DMS79 treated with DMSO at 0.1 percent for 48 hours (cell line): Measurements from ENCODE around the gene TGFBI.

ENCODE experiments used
- DNase-seq: peaks from one replicate; lab custom pipeline; 2025; lab: John Stamatoyannopoulos, UW

TGFBI gene

DNA sequence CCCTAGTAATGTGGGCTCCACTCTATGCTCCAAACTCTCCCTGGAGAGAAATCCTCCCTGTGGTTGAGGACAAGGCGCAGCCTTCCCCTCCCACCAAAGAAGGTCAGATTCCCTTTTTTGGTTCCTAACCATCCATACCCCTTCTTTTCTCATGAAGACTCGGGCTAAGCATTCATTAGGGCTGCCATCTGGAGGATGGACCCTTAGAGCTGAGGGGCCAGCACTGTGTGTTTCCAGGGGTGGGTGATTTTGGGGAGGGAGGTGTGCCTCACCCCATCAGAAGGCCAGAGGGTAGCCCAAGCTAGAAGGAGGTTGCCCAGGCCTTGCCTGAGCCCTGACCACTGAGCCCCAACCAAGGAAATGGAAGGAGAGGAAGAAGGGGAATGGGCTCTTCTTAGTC is 36.8 kb downstream of the TGFBI start:
- no peak for DNase-seq

DNA sequence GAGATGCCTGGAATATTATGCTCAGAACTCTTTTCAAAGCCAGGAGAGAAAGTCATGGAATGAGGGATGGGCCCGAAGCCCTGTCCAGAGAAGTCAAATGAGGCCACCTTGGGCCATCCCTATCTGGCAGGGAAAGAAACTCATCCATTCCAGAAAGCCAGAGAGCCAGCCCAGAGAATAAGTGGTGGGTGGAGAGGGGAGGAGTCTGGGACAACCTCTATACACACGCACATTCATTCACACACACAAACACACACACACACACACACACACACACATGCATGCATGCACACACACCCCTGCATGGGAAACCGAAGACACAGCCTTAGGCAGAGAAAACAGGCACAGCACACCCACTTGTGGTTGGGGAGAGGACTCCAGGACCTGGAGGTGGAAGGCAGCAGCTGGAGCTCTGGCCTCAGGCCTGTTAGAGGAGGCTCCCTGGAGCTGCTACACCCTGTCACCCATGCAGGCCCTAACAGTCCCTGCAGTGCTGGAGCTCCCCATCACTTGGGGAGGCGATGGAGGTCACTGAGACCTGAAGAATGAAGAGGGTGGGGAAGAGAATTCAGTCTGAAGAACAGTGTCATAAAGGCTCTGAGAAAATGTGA is 38.0 kb downstream of the TGFBI start:
- DNase-seq: no peak

DNA sequence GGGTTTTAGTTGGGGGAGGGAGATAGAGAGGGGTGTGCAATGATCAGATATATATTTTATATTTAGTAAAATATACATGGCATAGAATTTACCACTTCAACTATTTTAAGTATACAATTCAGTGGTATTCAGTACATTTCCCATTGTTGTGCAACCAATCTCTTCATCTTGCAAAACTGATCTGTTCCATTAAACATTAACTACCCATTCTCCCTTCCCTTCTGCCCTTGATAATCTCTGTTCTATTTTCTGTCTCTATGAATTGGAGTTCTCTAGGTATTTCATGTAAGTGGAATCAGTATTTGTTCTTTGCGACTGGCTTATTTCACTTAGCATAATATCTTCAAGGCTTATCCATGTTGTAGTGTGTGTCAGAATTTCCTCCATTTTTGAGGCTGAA is 38.6 kb downstream of the TGFBI start:
- DNase-seq: no peak

DNA sequence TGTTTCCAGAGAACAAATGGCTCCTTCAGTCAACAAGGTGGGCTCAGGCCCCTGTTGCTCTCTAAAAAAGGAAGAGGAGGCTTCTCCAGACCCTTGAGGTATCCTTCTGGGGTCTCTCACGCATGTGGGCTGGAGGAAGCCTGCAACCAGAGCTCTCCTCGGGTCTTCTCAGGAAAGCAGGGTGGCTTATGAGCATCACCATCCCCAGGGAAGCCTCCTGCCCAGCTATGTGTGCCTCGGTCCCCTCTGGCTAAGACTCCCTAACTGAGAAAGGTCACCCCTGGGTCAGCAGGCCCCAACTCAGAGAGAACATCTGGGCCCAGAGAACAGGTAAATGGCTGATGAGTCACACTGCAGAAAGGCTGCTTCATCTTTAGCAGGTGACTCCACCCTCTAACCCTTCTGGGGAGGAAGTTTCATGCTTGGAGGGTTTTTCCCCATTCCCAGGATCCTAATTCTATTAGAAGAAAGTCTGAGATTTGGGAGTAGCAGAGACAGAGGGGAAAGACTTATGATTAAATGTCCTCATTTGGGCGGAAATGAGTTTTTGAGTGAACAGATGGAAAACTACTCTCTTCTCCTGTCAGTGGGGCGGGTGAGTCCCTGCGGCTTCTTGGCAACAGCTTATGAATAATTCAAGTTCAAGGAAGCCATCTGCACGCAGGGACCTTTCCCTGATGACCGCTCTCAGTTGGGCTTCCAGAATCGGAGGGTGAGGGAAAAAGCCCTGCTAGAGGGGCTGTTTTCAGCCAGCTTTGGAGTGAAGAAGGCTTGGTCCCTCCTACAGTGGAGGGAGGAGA is 41.9 kb downstream of the TGFBI start:
- no peak for DNase-seq

DNA sequence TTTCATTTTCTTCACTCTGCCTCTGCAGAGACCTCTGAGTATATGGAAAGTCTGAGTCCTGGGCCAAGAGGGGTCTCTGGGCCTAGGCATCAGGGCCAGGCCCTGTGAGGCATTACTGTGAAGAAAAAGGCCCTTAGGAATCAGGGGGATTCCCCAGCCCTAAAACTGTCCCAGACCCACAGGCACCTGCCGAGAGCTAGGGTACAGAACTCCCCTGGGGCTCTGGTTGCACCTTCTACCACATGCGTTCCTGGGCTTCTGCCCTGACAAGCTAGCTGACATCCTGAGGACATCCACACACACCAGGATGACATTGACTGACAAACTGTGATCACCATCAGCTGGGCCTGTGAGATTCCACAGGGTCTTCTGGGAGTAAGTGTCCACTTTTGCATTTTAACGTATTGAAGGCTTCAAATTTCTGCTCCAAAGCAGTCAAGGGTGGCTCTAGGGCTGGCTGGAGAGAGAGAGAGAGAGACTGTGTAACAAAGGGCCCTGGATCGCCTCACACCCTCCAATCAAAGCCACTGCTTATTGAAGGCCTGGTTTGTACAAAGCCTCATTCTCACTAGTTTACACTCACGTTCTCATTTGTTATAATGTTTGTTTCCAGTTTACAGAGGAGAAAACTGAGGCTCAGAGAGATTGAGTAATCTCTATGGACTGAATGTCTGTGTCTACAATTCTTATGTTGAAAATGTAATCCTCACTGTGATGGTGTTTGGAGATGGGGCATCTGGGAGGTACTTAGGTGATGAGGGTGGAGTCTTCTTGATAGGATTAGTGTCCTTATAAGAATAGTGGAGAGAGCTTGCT is 45.1 kb downstream of the TGFBI start:
- DNase-seq: no peak

DNA sequence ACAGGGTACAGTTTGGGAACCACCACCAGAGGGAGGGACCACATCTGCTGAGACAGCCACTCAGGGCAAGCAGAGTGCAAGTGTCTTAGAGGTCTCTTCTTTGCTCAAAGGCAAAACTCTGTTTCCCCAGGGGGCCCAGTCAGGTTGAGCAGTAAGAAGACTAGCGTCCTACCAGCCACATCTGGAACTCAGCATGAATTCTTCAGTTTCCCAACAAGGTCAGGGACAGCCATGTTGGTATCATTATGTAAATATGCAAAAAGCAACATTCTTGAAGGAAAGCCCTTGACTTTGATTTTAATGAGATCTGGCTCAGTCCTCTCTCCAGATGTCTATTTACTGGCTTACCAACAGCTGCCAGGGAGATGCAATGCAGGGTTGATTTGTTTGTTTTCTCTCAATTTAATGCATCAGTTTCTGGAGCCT is 46.7 kb downstream of the TGFBI start:
- DNase-seq: no peak

DNA sequence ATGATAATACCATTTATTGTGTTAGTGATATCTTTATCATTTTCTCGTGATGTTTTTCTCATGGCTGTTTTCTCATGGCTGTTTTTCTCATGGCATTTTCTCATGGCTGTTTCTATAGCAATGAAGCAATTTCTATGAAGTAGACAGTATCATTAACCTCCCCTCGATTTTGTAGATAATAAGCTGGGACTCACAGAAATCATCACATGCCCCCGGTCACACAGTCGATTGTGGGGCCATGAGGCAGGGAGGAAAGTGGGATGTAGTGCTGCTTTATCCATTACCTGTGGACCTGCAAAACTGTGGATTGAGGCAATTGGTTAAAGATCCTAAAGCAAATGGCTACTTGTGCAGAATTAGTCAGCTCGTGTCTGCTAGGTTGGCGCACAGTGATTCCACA is 47.3 kb downstream of the TGFBI start:
- no peak for DNase-seq

DNA sequence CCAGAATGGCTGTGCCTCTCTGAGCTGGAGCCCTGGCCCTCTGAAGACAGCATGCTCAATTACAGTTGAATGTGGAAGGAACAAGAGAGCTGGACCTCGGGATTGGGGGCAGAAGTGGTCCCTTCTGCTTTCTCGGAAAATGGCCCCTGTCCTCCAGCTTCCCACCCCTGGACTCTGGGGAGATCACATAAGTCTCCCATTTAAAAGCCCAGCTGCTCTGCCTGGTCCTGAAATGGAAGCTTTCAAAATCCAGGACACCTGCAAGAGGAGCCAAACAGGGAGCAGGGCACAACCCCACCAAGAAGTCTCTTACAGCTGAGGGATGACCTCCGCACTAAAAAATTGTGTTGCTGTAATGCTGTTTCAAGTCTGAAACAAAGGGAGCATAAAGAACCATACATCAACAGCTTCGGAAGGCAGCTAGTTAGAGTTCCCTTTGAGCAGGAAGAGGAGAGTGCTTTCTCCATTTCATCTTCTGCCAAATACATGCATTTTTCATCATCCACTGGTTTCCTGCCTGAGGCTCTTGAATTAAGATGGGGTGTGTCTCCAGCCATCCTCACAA is 48.2 kb downstream of the TGFBI start:
- no peak for DNase-seq

DNA sequence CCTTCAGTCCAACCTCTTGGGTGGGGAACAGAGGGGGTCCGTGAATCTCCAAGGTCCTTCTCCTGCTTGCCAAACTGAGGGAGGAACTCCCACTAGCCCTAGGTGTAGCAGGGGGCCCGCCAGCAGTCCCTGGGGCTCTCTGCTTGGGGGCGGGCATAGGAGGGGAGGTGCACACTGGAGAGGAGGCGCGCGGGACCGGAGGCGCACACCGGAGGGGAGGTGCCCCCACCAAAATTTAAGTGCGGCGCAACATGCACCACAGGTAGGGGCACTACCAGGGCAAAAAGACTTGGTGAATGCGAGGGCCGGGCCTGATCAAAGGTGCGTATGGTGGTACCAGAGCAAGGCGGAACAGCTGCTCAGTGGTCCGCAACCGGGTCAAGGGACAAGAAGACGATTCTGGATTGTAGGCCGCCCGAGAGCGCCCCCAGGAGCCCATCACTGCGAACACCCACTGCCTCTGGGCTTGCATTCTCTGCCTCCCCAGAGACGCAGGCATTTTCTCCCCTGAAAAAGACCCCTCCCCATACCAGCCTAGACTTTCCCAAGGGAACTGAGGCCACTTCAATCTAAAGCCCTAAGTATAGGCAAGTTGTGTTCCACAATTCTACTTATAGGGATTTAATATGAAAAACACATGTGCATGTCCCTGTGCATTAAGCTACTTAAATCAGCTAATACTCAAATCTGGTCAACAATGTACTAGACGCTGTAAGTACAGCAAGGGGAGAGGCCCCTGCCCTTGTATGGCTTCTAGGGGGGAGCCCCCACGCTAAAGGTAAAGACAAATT is 50.6 kb downstream of the TGFBI start:
- DNase-seq: no peak

DNA sequence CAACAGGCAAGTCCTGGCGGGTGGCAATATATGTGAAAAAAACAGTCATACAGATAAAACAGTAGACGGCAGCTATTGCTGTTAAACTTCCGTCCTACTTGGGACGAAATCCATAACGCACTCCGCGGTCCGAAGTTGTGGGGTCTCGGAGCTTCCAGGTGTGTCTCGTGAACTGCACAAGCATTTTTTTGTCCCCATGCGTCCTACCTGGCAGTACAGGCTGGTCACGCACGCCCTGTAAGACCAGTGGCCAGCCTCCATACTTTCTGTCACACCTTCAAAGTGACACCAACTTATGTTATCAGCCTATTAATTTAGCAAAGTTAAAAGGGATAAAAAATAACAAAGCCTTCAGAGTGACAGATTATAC is 51.3 kb downstream of the TGFBI start:
- DNase-seq: no peak

DNA sequence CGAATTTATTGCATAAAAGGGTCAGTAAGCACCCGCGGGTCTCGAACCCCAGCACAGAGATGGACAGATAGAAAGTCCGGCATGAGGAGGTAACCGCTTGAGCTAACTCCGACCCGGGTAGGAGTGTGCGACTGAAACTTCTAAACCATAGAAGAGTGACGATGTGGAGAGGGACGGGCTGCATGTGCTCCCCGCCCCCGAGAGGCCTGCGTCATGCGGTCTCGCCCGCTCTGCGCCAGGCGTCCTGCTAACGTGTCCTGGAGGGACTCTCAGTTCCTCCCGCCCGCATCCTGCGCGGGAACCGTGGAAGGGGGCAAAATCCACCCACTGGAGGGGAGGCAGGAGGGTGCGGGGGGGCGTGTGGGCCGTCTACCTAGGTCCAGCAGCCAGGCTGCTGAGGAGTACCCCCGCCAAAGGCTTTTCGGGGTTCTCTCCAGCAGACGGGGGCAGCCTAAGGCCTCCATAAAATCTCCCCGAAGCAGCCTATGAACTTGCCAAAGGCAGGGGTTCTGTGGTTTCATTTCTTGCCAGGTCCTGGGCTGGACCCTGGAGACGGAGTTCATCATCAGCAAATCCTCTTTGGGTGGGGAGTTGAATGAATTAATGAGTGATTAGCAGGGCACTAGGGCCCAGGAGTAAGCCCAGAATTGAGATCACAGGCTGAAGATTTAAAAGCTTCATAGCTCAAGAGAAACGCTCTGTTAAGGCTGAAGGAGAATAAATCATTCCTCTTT is 51.9 kb downstream of the TGFBI start:
- no peak for DNase-seq

DNA sequence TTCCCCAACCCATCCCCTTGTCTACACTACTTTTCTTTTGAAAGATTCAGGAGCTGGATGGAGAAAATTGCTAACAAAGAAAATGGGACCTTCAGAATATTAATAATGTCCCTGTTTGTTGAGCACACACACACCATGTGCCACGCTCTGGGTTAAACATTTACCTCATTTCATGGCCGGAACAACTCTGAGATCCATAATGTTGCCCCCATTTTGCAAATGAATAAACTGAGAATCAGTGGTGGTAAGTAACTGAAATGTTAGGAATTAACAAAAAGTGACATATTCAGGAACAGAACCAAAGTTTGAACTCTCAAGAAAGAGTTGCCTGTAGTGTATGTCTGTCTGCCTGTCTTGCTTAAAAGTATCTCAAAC is 52.4 kb downstream of the TGFBI start:
- no peak for DNase-seq

DNA sequence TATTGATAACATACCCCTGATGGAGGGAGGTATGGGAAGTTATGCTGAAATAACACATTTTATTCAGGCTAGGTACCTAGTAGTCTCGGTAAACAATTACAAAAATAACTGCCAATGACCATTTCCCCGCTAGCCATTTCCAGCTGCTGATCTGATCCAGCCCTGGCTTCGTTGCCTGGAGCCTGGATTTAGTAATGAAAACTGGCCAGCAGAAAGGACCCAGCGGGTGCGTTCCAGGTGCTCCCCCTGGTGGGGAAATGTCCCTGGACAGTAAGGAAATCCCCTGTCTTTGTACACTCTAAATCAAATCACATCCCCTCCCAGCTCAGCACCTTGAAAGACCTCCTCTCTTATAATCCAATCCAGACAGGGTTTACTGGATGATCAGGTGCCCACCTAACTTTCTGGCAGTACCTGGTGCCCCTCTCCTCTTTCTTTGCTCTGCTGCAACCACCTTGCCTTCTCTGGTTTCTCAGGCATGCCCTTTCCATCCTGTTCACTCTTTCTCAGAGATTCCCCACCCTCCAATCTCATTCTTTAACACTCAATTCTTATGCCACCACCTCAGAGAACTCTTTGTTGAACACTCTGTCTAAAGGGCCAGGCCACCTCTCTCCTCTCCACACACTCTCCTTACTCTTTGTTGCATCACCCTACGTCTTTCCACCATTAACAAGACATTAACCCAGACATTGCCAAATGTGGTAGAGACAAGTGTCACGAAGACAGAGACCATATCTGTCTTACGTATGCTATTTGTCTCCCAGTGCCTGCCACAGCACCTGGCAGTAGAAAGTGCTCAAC is 53.8 kb downstream of the TGFBI start:
- no peak for DNase-seq

DNA sequence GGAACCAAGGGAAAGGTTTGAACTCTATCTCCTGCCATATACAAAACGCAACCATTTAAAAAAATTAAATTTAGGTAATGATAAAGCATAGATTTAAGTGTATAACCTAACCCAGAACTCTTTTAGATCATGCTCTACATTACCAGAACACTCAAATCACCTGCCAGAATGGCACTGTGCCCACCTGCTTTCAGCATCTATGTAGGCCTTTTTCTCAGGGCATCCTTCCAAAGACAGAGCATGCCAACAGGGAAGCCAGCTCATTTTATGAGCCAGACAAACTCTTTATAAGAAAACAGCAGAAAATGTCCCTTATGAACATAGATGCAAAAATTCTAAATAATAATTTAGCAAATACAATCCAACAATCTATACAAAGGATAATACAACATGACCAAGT is 55.9 kb downstream of the TGFBI start:
- DNase-seq: peak; percentile 2

DNA sequence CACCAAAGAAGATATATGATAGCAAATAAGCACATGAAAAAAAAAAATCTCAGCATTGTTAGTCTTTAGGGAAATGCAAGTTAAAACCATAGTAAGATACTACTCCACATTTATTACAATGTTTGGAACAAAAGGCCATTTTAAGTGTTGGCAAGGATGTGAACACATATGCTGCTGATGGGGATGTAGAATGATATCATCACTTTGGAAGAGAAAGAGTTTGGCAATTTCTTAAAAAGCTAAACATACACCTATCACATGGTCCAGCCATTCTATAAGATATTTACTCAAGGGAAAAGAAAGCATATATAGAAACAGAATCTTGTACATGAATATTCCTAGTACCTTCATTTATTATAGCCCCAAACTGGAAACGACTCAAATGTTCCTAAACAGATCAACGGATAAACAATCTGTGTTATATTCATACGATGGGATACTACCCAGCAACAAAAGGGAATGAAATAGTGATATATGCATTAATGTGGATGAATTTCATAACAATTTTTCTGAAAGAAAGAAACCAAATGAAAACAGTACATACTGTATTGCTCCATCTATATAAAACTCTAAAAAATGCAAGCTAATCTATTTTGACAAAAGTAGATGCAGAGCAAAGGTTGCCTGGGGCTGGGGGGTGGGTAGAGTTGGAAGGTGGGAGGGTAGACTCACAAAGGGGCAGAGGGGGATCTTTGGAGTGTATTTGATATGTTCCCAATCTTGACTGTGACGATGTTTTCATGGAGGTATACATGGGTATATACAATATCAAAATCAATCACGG is 58.2 kb downstream of the TGFBI start:
- DNase-seq: no peak

DNA sequence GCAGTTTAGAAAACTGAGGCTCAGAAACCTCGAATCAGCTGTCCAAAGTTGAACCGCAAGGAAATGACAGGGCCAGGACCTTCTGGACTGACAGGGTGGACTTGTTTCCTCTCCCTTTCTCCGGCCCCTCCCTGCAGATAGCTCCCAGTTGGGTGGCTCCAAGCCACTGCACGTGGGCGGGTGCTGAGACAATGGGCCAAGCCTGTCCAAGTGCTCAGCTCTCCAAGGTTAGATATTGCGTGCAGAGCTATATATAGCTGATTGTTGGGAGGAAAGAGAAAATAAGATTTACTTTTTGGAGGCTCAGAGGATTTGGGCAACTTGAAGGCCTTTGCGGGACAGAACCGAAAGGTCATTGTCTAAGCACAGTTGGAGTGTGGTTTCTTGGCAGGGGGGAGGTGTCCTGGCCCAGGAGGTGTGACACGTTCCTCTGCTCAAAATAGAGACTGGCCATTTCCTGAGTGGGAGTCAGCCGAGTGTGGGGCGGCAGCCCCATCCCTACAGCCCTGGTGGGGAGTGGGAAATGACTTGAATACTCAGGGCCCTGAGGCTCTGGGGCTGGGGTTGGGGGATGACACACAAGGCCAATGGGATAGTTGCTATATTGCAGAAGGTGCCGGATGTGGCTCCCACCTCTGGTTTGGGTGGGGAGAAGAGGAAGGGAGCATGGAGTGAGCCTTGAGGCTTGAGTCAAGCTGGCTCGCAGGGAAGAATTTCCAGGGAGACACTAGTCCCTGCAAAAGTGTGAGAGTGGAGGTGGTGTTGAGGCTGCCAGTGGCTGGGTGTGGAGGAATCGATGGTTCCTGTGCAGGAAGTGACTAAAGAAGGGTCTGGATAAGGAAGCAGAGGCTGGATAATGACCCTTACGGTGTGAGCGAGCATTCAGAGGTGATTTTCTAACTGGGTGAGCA is 59.4 kb downstream of the TGFBI start:
- no peak for DNase-seq

DNA sequence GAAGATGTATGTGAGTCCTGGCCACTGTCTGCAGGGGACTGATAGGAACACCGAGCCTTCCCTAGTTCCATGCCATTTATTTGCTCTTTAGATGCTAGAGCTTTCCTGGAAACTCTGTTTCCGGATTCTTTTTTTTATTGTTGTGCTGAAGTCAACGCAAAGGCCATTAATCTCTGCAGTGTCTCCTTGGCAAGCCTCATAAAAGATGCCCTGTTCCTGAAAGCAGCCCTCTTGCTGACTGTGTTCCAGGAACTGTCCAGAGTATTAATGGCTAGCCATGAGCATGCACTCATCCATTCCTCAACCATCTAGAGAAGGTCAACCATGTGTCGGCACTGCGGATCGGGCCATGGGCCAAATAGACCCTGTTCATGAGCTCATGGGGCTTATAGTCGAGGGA is 61.0 kb downstream of the TGFBI start:
- no peak for DNase-seq

DNA sequence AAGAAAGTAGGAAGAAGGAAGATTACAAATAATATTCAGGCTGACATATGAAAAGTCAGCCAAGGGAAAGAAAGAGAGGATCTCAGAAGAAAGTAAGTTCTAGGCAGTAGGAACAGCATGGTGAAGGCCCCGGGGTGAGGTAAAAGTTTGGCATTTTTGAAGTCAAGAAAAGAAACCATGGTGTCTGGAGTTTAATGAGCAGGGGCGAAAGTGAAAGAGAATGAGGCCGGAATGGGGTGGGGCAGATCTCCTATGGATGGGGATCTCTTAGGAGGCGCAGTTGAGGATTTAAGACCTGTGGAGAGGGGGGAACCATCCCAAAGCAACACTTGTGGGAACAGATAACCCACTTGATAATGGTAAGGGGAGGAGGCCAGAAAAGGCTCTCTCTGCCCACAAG is 61.5 kb downstream of the TGFBI start:
- DNase-seq: no peak
